Subcutaneous adipose tissue (tissue), 4 donors: ENCODE data around the gene MSI2. TPM values are rescaled to one million over a fixed set of nuclear protein-coding genes. Genes with fewer than 3 reads are reported as not detected.

Experiments
- total RNA-seq, 4 donors: library from RNA; depleted of rRNA; stranded (reverse); fragments of >200 nt; gene quantifications; one replicate each; pipeline ENCODE4 v1.1.0, GENCODE V29; 2016
- TF ChIP-seq, protein P1 (sequence below): fragments of 450-650 bp; IDR thresholded peaks from one replicate; pipeline ENCODE4 v1.5.1; 2016; ENCODE audit warnings: low read depth, mild to moderate bottlenecking, control low read depth, antibody characterized with exemption, moderate library complexity

MSI2 gene
- total RNA-seq, 4 donors from 2014 or later = 9.5 to 12.9 (median 10.9) TPM

- TF ChIP-seq, protein P1, sequence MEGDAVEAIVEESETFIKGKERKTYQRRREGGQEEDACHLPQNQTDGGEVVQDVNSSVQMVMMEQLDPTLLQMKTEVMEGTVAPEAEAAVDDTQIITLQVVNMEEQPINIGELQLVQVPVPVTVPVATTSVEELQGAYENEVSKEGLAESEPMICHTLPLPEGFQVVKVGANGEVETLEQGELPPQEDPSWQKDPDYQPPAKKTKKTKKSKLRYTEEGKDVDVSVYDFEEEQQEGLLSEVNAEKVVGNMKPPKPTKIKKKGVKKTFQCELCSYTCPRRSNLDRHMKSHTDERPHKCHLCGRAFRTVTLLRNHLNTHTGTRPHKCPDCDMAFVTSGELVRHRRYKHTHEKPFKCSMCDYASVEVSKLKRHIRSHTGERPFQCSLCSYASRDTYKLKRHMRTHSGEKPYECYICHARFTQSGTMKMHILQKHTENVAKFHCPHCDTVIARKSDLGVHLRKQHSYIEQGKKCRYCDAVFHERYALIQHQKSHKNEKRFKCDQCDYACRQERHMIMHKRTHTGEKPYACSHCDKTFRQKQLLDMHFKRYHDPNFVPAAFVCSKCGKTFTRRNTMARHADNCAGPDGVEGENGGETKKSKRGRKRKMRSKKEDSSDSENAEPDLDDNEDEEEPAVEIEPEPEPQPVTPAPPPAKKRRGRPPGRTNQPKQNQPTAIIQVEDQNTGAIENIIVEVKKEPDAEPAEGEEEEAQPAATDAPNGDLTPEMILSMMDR = no peak
Measured at GRCh38 chr17:57406131-57406980, 150.0 kb downstream of the MSI2 start.

GRCh38 chr17:57406981-57407286, 150.6 kb downstream of the MSI2 start:
- TF ChIP-seq, protein P1 = no peak

GRCh38 chr17:57407287-57408070, 151.2 kb downstream of the MSI2 start:
- TF ChIP-seq, protein P1 = no peak

- TF ChIP-seq, protein P1 = no peak
Measured at GRCh38 chr17:57408071-57408811, 151.9 kb downstream of the MSI2 start.

DNA sequence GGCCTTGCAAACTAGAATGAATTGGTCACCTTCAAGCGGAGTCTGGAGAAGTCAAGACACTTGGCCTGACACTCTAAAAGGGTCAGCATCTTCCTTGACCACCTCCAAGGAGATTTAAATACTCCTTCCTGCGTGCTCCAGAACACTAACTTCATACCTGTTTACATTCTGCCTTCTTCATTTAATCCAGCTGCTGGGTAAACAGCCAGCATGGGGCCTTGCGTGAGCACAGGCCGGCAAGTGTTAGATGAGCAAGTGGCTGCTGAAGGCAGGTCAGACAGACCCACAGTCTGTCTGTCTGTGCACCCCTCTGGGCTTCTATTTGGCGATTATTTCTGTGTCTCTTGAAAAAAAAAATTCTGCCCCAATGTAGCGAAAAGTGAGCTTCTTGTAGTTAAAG, 153.8 kb downstream of the MSI2 start:
- TF ChIP-seq, protein P1 = no peak

- TF ChIP-seq, protein P1 = no peak
Measured at GRCh38 chr17:57412520-57413096, 156.3 kb downstream of the MSI2 start.
